Natural killer cell (primary cell): Measurements from ENCODE around the gene MED13L. TPM values are rescaled to one million over a fixed set of nuclear protein-coding genes. Genes with fewer than 3 reads are reported as not detected.

Source experiments
- ATAC-seq, 3 donors: fragments of 150-1000 bp in 2 of 3; fragments of 200-7000 bp in 1 of 3; cut with Tn5 transposase; 1 replicate in 1 of 3; 2 replicates in 2 of 3; pipeline ENCODE4 v1.10.0; 2021; ENCODE audit warnings: mild to moderate bottlenecking in 2 of 3, moderate library complexity in 2 of 3
- DNase-seq, 2 donors: peaks; one replicate each; pipeline versions ENCODE4 v3.0.0 to v3.0.0-alpha.2; 2013 to 2021; ENCODE audit warnings: mixed read lengths in 1 of 2
- H3K27ac ChIP-seq: one replicate; pipeline ENCODE4 v1.5.1; 2013; ENCODE audit warnings: mild to moderate bottlenecking, low read length
- H3K27me3 ChIP-seq: one replicate; pipeline ENCODE4 v1.6.1; 2013; ENCODE audit warnings: low read length; ENCODE audit not compliant: control insufficient read depth, insufficient read depth
- H3K36me3 ChIP-seq: one replicate; pipeline ENCODE4 v1.6.1; 2013; ENCODE audit warnings: low read length; ENCODE audit not compliant: control insufficient read depth, insufficient read depth
- H3K4me1 ChIP-seq: one replicate; pipeline ENCODE4 v1.6.1; 2013; ENCODE audit warnings: low read length; ENCODE audit not compliant: control insufficient read depth, insufficient read depth
- H3K4me3 ChIP-seq: one replicate; pipeline ENCODE4 v1.5.1; 2013; ENCODE audit warnings: low read length
- H3K9me3 ChIP-seq: one replicate; pipeline ENCODE4 v1.6.1; 2013; ENCODE audit warnings: low read length; ENCODE audit not compliant: control insufficient read depth, insufficient read depth
- H3K27ac Mint-ChIP-seq, 2 donors: one replicate each; pipeline ENCODE4 v1.8.0; 2022; ENCODE audit warnings: mild to moderate bottlenecking in 2 of 2, mixed read lengths in 2 of 2, moderate library complexity in 1 of 2
- H3K27me3 Mint-ChIP-seq, 2 donors: one replicate each; pipeline ENCODE4 v1.8.0; 2022; ENCODE audit warnings: low read depth in 2 of 2, mixed read lengths in 2 of 2
- H3K36me3 Mint-ChIP-seq: one replicate; pipeline ENCODE4 v1.8.0; 2022; ENCODE audit warnings: mixed read lengths
- H3K4me1 Mint-ChIP-seq, 2 donors: one replicate each; pipeline ENCODE4 v1.8.0; 2022; ENCODE audit warnings: mixed read lengths in 2 of 2
- H3K4me3 Mint-ChIP-seq: one replicate; pipeline ENCODE4 v1.8.0; 2022; ENCODE audit warnings: mild to moderate bottlenecking, moderate library complexity, mixed read lengths
- H3K9me3 Mint-ChIP-seq, 2 donors: one replicate each; pipeline ENCODE4 v1.8.0; 2022; ENCODE audit warnings: mixed read lengths in 2 of 2
- WGBS: methylation state at CpG from one replicate; pipeline ENCODE4 v1.1.7; 2013; ENCODE audit warnings: missing lambda C conversion rate; ENCODE audit not compliant: insufficient coverage; 5-methylcytosine and 5-hydroxymethylcytosine counted together
- intact Hi-C: fragments of 100-400 bp; cut with micrococcal nuclease; formaldehyde crosslinking; loops from one replicate; pipeline ENCODE4 v1.14.2; 2022
- total RNA-seq, 4 donors: library from RNA; stranded (reverse); fragments of 120-200 nt in 1 of 4; gene quantifications; one replicate each; pipeline versions ENCODE4 v1.2.3 to v1.2.4, GENCODE V29; 2013 to 2022
- TF ChIP-seq, protein P1 (sequence below): fragments of 200-600 bp; IDR thresholded peaks from one replicate; pipeline ENCODE4 v1.8.0; 2022; ENCODE audit warnings: antibody characterized with exemption

Gene MED13L
- total RNA-seq, 3 donors from 2014 or later (not counting 1 experiment from before 2014, with no cell fraction given) = 237 to 316 (median 240) TPM

DNA sequence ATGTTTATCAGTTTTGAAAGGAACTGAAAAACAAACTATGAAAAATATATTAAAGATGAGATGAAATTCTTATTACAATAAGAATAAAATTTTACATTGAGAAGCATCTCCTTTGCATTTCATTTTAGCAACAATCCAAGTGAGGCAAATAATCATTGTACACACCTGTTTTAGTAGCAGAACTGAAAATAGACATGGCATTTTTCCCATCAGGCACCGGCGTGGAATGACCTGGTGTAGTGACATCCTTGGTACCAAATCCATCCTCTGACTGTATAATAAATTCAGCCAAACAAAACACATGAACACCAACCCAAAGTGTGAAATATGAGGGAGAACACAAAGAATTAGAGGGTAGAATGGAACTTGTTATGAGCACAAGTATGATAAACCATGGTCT, 271.4 kb downstream of the MED13L start:
- ATAC-seq = no peak
- Mint-ChIP-seq H3K9me3 (no peaks in the 10 kb centered on the region), H3K27me3 (no peaks in the 10 kb centered on the region), H3K27ac (no peak overlapping the region), H3K4me3 (no peak overlapping the region), H3K4me1 (no peaks in the 10 kb centered on the region), H3K36me3 (peaks cover 16% of the 10 kb centered on the region)
- 100% methylated on average over 2 of the region's 2 CpGs for WGBS
- no peaks in the 10 kb centered on the region for H3K9me3 ChIP-seq
- DNase-seq = no peak
- no peak overlapping the region for H3K27ac ChIP-seq
- TF ChIP-seq, protein P1, sequence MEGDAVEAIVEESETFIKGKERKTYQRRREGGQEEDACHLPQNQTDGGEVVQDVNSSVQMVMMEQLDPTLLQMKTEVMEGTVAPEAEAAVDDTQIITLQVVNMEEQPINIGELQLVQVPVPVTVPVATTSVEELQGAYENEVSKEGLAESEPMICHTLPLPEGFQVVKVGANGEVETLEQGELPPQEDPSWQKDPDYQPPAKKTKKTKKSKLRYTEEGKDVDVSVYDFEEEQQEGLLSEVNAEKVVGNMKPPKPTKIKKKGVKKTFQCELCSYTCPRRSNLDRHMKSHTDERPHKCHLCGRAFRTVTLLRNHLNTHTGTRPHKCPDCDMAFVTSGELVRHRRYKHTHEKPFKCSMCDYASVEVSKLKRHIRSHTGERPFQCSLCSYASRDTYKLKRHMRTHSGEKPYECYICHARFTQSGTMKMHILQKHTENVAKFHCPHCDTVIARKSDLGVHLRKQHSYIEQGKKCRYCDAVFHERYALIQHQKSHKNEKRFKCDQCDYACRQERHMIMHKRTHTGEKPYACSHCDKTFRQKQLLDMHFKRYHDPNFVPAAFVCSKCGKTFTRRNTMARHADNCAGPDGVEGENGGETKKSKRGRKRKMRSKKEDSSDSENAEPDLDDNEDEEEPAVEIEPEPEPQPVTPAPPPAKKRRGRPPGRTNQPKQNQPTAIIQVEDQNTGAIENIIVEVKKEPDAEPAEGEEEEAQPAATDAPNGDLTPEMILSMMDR = no peak
- intact Hi-C loops = no loop called here
- H3K27me3 ChIP-seq = no peaks in the 10 kb centered on the region
- H3K4me3 ChIP-seq = no peak overlapping the region
- no peaks in the 10 kb centered on the region for H3K4me1 ChIP-seq
- peaks cover 82% of the 10 kb centered on the region for H3K36me3 ChIP-seq

DNA sequence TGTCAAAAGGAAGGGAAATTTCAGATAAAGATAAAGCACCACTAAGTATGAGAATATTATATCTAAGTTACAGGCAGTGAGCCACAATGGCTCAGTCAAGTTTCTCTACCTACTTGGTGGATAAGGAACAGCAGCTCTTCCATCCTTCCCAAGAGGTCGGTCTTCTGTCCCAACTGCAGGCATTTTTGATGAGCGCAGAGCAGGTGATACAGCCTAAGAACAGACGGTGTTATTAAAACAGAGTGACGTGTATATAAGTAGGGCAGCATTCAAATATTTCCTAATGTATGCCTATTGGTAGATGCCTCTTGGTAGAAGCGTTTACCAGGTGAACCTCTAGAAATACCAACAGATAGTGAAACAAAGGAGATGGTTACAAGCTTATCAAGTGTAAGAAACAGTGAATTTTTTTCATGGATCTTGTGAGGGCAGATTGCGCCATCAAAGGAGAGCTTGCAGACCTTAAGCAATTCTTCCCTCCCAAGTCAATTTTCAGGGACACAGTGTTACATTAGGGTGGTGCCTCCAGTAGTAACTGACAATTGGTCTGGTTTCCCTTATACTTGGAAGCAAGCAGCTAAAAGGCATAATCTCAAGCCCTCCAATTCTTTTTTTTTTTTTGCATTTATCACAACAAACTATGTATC, 274.5 kb downstream of the MED13L start:
- Histone ChIP-seq H3K4me1 (no peaks in the 10 kb centered on the region), H3K4me3 (no peak overlapping the region), H3K27me3 (no peaks in the 10 kb centered on the region), H3K36me3 (peaks cover 58% of the 10 kb centered on the region), H3K9me3 (no peaks in the 10 kb centered on the region), H3K27ac (no peak overlapping the region)
- ATAC-seq = no peak
- intact Hi-C loops = no loop called here
- H3K27me3 Mint-ChIP-seq = no peaks in the 10 kb centered on the region
- no peak overlapping the region for H3K27ac Mint-ChIP-seq
- WGBS = 95% methylated on average over 6 of the region's 6 CpGs
- no peak overlapping the region for H3K4me3 Mint-ChIP-seq
- peaks cover 15% of the 10 kb centered on the region for H3K36me3 Mint-ChIP-seq
- no peaks in the 10 kb centered on the region for H3K9me3 Mint-ChIP-seq
- DNase-seq = no peak
- no peaks in the 10 kb centered on the region for H3K4me1 Mint-ChIP-seq
- TF ChIP-seq, protein P1 = no peak

DNA sequence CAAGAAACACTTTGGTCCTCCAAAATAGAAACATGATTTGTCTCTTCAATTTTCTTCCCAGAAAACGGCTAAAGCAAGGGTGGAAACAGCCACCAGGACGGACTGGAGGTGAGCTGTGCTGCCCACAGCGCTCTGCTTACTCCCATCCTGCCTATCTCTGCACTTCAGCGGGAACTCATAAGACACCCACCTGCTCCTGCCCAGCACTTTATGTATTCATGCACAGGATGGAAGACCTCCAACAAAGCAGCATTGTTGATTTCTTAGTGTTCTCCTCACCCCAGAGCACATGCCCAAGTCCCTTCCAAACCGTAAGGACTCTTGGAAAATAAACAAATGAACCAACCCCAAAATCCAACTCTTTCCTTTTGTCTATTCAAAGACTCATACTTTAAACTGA, 277.2 kb downstream of the MED13L start:
- WGBS = 97% methylated on average over 5 of the region's 5 CpGs
- TF ChIP-seq, protein P1 = no peak
- Mint-ChIP-seq H3K4me3 (no peak overlapping the region), H3K36me3 (no peaks in the 10 kb centered on the region), H3K9me3 (no peaks in the 10 kb centered on the region), H3K27me3 (no peaks in the 10 kb centered on the region), H3K4me1 (no peaks in the 10 kb centered on the region), H3K27ac (no peak overlapping the region)
- ATAC-seq = no peak
- Histone ChIP-seq H3K27ac (no peak overlapping the region), H3K27me3 (no peaks in the 10 kb centered on the region), H3K4me3 (no peak overlapping the region), H3K9me3 (no peaks in the 10 kb centered on the region), H3K4me1 (no peaks in the 10 kb centered on the region), H3K36me3 (peaks cover 53% of the 10 kb centered on the region)
- intact Hi-C loops = no loop called here
- no peak for DNase-seq

DNA sequence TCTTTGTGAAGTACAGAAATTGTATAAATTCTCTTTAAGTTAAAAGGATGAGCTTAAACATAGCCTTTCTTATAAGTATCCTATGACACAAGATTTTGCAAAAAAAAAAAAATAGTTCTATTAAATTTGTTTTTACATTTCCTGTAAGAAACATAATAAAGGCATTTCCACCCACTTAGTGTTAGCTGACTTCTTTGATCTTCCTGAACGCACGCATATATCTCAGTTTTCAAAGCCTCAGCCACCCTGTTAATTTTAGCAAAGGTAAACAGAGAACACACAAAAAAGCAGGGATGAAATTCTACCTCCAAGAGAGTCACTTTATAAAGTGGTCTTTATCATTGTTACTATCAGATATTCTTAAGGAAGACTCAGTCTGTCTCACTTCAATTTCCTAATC, 277.9 kb downstream of the MED13L start:
- ATAC-seq (no peak), DNase-seq (no peak)
- Histone ChIP-seq H3K36me3 (peaks cover 53% of the 10 kb centered on the region), H3K9me3 (no peaks in the 10 kb centered on the region), H3K4me1 (no peaks in the 10 kb centered on the region), H3K4me3 (no peak overlapping the region), H3K27me3 (no peaks in the 10 kb centered on the region), H3K27ac (no peak overlapping the region)
- Mint-ChIP-seq H3K4me3 (no peak overlapping the region), H3K27me3 (no peaks in the 10 kb centered on the region), H3K36me3 (no peaks in the 10 kb centered on the region), H3K4me1 (no peaks in the 10 kb centered on the region), H3K9me3 (no peaks in the 10 kb centered on the region), H3K27ac (no peak overlapping the region)
- intact Hi-C loops = loop anchor here (2.0 kb wide), 1 partner anchor 237 kb away; no protein-coding TSS in a partner anchor
- 39% methylated on average over 2 of the region's 2 CpGs for WGBS
- TF ChIP-seq, protein P1 = no peak
